ENCODE measurements around the gene UPK1B.

UPK1B gene

DNA sequence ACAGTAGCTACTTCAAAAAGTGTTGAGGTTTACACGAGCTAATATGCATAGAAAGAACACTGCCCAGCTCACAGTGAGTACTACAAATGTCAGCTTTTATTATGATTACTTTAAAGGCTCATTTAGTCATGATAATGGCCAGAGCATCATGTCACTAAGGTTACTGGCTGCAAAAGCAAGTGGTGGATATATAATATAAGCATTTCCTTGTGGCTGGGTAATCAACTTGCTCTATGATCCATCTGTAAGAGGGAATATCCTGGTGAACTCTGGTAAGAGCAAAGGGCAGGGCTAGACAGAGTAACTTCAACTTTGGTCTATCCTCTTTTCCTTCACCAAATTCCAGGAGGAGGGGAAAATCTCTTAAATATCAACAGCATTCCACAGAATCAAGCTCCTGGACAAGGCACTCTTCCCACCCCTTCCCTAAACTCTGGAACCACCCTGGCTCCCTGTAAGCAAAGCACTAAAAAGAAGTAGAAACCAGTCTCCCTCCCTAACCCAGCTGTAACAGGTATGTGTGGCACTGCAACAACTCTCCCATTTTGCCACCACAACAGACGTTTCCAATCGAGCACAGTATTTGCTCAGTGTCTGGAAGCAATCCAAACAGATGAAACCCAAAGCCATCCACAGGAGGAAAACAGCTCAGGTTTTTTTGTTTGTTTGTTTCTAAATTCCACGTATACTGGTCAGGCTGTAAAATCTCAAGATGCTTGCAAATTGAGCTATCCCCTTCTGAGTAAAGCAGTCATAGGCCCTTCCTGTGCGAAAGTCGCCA, 53.9 kb downstream of the UPK1B start:
- H3K27ac ChIP-seq (ENCODE audit: low read length): no peak overlapping the region
- no peaks in the 10 kb centered on the region for H3K9me3 ChIP-seq (ENCODE audit: control insufficient read depth in 1 of 2, low read length in 2 of 2)
- no peak overlapping the region for H3K4me3 ChIP-seq (ENCODE audit: low read depth in 1 of 2, low read length in 2 of 2)
- H3K27me3 ChIP-seq (ENCODE audit: low read depth, low read length): no peaks in the 10 kb centered on the region
- no peaks in the 10 kb centered on the region for H3K4me1 ChIP-seq (ENCODE audit: control insufficient read depth in 1 of 2, insufficient read depth in 2 of 2, low read length in 2 of 2)
- H3K36me3 ChIP-seq (ENCODE audit: control insufficient read depth in 1 of 2, insufficient read depth in 2 of 2, low read length in 2 of 2): peaks cover 63 to 64% of the 10 kb centered on the region in 2 donors

DNA sequence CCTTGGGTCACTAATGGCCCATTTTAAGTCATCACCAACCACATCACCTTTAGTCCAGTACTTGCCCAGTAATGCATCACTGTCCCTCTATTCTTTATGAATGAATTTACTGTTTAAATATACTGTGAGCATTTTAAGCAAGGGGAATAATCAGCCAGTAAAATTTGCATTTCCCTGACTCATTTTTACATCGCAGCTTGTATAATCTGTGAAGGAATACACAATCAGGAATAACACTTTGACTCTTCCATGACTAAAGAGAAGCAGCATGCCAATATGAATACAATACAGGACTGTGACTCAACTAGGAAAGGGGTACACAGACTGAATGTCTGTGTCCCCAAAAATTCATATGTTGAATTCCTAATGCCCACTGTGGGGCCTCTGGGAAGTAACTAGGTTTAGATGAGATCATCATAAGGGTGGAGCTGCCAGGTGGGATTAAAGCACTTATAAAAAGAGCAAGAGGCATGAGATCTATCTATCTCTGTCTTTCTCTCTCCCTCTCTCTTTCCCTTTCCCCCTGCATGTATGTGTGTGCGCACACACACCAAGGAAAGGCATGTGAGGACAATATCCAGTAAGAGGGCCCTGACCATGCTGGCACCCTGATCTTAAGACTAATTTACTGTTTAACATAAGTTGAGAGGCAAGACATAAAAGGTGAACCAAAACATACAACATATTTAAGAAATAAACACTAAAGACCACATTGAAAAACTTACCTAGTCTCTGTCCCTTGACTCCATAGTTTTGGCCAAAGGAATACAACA, 55.2 kb downstream of the UPK1B start:
- peaks cover 51 to 57% of the 10 kb centered on the region in 2 donors for H3K36me3 ChIP-seq (ENCODE audit: control insufficient read depth in 1 of 2, insufficient read depth in 2 of 2, low read length in 2 of 2)
- no peaks in the 10 kb centered on the region for H3K4me1 ChIP-seq (ENCODE audit: control insufficient read depth in 1 of 2, insufficient read depth in 2 of 2, low read length in 2 of 2)
- no peaks in the 10 kb centered on the region for H3K9me3 ChIP-seq (ENCODE audit: control insufficient read depth in 1 of 2, low read length in 2 of 2)
- H3K27ac ChIP-seq (ENCODE audit: low read length): no peak overlapping the region
- no peak overlapping the region for H3K4me3 ChIP-seq (ENCODE audit: low read depth in 1 of 2, low read length in 2 of 2)
- H3K27me3 ChIP-seq (ENCODE audit: low read depth, low read length): no peaks in the 10 kb centered on the region

DNA sequence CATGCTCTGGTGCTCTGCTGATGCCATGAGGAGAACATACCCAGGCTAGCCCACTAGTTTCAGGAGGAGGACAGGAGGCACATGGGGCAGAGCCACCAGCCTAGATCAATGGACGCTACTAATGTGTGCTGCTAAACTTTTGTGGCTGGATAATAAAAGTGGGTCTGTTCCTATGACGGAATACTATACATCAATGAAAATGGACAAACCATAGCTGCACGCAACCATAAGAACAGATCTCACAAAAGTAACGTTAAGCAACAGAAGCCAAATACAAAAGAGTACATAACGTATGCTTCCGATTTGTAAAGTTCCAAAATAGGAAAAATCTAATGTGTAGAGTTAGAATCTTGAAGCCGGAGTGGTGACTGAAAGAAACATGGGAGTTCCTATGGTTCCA, 55.8 kb downstream of the UPK1B start:
- no peaks in the 10 kb centered on the region for H3K9me3 ChIP-seq (ENCODE audit: control insufficient read depth in 1 of 2, low read length in 2 of 2)
- no peaks in the 10 kb centered on the region for H3K4me1 ChIP-seq (ENCODE audit: control insufficient read depth in 1 of 2, insufficient read depth in 2 of 2, low read length in 2 of 2)
- H3K27me3 ChIP-seq (ENCODE audit: low read depth, low read length): no peaks in the 10 kb centered on the region
- no peak overlapping the region for H3K27ac ChIP-seq (ENCODE audit: low read length)
- no peak overlapping the region for H3K4me3 ChIP-seq (ENCODE audit: low read depth in 1 of 2, low read length in 2 of 2)
- H3K36me3 ChIP-seq (ENCODE audit: control insufficient read depth in 1 of 2, insufficient read depth in 2 of 2, low read length in 2 of 2): peaks cover 46 to 51% of the 10 kb centered on the region in 2 donors

DNA sequence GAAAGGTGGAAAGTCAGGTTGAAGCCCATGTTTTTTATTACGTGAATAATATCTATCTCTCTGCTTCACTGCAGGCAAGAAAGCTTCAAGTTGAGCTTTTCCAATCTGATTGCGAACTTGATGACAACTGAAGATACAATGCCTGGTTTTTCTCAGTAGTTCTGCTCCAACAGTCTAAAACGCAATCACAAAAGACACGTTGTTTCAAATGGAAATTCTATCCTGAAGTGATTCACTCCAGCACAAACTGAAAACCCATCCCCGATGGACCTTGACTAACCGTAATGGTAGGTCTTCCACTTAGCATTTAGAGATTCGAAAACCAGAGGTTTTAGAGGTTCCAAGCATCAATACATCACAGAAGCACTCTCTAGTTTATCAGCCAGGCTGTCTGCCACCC, 56.7 kb downstream of the UPK1B start:
- no peak overlapping the region for H3K4me3 ChIP-seq (ENCODE audit: low read depth in 1 of 2, low read length in 2 of 2)
- H3K4me1 ChIP-seq (ENCODE audit: control insufficient read depth in 1 of 2, insufficient read depth in 2 of 2, low read length in 2 of 2): no peaks in the 10 kb centered on the region
- no peaks in the 10 kb centered on the region for H3K27me3 ChIP-seq (ENCODE audit: low read depth, low read length)
- peaks cover 50 to 55% of the 10 kb centered on the region in 2 donors for H3K36me3 ChIP-seq (ENCODE audit: control insufficient read depth in 1 of 2, insufficient read depth in 2 of 2, low read length in 2 of 2)
- H3K27ac ChIP-seq (ENCODE audit: low read length): no peak overlapping the region
- H3K9me3 ChIP-seq (ENCODE audit: control insufficient read depth in 1 of 2, low read length in 2 of 2): no peaks in the 10 kb centered on the region

DNA sequence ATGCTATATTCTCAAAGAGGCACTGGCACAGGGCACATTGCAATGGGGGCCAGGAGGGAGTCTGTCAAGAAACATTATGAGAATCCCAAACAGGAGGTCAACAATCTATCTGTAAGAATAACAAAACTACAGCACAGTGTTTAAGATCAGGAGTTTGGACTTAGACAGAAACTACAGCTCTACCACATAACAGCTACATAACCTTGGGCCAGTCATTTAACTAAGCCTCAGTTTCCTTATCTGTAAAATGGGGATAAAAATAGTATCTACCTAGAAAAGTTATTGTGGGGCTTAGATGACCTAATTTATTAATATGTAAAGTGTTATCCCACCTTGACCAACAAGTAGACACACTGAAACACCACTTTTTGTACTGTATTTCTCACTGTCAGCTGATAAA, 57.3 kb downstream of the UPK1B start:
- H3K27me3 ChIP-seq (ENCODE audit: low read depth, low read length): no peaks in the 10 kb centered on the region
- H3K9me3 ChIP-seq (ENCODE audit: control insufficient read depth in 1 of 2, low read length in 2 of 2): no peaks in the 10 kb centered on the region
- H3K27ac ChIP-seq (ENCODE audit: low read length): no peak overlapping the region
- H3K4me1 ChIP-seq (ENCODE audit: control insufficient read depth in 1 of 2, insufficient read depth in 2 of 2, low read length in 2 of 2): no peaks in the 10 kb centered on the region
- H3K36me3 ChIP-seq (ENCODE audit: control insufficient read depth in 1 of 2, insufficient read depth in 2 of 2, low read length in 2 of 2): peaks cover 54 to 61% of the 10 kb centered on the region in 2 donors
- H3K4me3 ChIP-seq (ENCODE audit: low read depth in 1 of 2, low read length in 2 of 2): no peak overlapping the region

DNA sequence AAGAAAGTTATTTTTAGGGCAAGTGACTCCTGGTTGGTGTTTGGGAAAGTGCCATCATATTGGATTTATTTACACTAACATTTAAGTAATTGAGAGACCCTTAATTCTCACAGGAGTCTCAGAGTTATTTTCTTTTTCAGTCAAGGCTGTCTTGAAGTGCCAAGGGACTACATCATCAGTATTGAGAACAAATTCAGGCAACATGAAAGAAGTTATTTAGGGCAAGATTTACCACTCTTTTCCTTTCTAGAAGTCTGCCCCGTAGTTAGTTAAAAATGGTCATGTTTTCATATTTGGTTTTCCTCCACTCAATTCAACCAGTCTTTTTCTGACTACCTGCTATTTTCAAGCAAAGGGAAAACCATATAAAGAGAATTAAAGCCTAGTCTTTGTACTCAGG, 61.2 kb downstream of the UPK1B start:
- Histone ChIP-seq H3K4me1 (ENCODE audit: control insufficient read depth in 1 of 2, insufficient read depth in 2 of 2, low read length in 2 of 2) (peaks cover 3% of the 10 kb centered on the region in 2 donors), H3K27ac (ENCODE audit: low read length) (no peak overlapping the region), H3K36me3 (ENCODE audit: control insufficient read depth in 1 of 2, insufficient read depth in 2 of 2, low read length in 2 of 2) (peaks cover 28 to 37% of the 10 kb centered on the region in 2 donors), H3K27me3 (ENCODE audit: low read depth, low read length) (no peaks in the 10 kb centered on the region), H3K4me3 (ENCODE audit: low read depth in 1 of 2, low read length in 2 of 2) (no peak overlapping the region), H3K9me3 (ENCODE audit: control insufficient read depth in 1 of 2, low read length in 2 of 2) (no peaks in the 10 kb centered on the region)

DNA sequence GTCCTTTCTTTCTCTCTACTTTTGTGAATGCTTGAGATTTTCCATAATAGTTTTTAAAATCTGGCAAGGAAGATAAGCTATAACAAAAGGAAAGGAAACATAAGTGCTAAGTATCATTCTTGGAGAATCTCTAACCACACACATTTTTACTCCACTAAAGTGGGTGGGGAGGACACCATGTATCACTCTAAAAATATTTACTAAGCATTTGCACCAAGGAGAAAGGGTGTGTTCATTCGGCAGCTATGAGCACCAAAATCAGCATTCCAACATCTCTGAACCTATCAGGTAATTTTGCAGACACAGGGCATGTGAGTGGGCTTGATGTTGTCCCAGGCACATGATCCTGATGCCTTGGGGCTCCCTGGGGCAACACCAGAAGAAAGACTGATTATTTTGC, 61.8 kb downstream of the UPK1B start:
- no peaks in the 10 kb centered on the region for H3K27me3 ChIP-seq (ENCODE audit: low read depth, low read length)
- no peak overlapping the region for H3K27ac ChIP-seq (ENCODE audit: low read length)
- peaks cover 3 to 8% of the 10 kb centered on the region in 2 donors for H3K4me1 ChIP-seq (ENCODE audit: control insufficient read depth in 1 of 2, insufficient read depth in 2 of 2, low read length in 2 of 2)
- H3K36me3 ChIP-seq (ENCODE audit: control insufficient read depth in 1 of 2, insufficient read depth in 2 of 2, low read length in 2 of 2): peaks cover 23 to 32% of the 10 kb centered on the region in 2 donors
- H3K9me3 ChIP-seq (ENCODE audit: control insufficient read depth in 1 of 2, low read length in 2 of 2): no peaks in the 10 kb centered on the region
- no peak overlapping the region for H3K4me3 ChIP-seq (ENCODE audit: low read depth in 1 of 2, low read length in 2 of 2)

DNA sequence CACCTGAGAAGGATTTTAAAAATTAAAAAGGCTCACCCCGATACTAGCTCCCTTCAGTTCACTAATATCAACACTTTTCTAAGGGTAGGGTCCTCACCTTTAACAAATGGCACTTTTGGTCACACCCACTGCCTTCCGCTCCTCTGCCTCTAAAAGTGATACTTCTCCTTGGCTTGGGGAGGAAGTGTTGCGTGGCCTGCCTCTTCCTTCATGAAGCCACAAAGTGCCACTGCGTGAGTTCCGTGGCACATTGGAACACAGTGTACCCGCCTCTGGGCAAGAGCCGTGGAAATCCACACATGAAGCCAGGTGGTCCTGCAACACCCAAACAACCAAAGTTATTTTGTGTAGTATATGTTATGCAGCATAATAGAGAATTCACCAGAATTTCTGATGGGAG, 63.4 kb downstream of the UPK1B start:
- no peaks in the 10 kb centered on the region for H3K27me3 ChIP-seq (ENCODE audit: low read depth, low read length)
- H3K27ac ChIP-seq (ENCODE audit: low read length): no peak overlapping the region
- H3K36me3 ChIP-seq (ENCODE audit: control insufficient read depth in 1 of 2, insufficient read depth in 2 of 2, low read length in 2 of 2): peaks cover 13 to 25% of the 10 kb centered on the region in 2 donors
- H3K4me3 ChIP-seq (ENCODE audit: low read depth in 1 of 2, low read length in 2 of 2): no peak overlapping the region
- no peaks in the 10 kb centered on the region for H3K9me3 ChIP-seq (ENCODE audit: control insufficient read depth in 1 of 2, low read length in 2 of 2)
- H3K4me1 ChIP-seq (ENCODE audit: control insufficient read depth in 1 of 2, insufficient read depth in 2 of 2, low read length in 2 of 2): peaks cover 3 to 8% of the 10 kb centered on the region in 2 donors

DNA sequence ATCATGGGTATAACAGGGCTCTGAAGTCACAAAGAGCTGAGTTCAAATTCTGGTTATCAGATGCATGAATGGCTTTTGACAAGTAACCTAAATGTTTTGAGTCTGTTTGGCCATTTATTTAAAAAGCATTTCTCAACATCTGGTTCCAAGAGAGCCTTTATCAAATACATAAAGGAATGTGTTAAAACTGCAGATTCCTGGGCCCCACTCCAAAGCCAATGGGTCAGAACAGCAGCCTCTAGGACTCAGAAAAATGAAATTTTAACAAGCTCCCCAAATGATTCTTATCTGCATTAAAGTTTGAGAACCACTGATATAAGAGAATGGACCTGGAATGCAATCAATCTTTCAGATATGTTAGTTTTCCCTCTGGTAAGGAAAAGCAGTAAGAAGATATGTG, 63.9 kb downstream of the UPK1B start:
- no peak overlapping the region for H3K27ac ChIP-seq (ENCODE audit: low read length)
- H3K4me1 ChIP-seq (ENCODE audit: control insufficient read depth in 1 of 2, insufficient read depth in 2 of 2, low read length in 2 of 2): peaks cover 3 to 8% of the 10 kb centered on the region in 2 donors
- H3K4me3 ChIP-seq (ENCODE audit: low read depth in 1 of 2, low read length in 2 of 2): no peak overlapping the region
- no peaks in the 10 kb centered on the region for H3K27me3 ChIP-seq (ENCODE audit: low read depth, low read length)
- H3K36me3 ChIP-seq (ENCODE audit: control insufficient read depth in 1 of 2, insufficient read depth in 2 of 2, low read length in 2 of 2): peaks cover 13 to 21% of the 10 kb centered on the region in 2 donors
- no peaks in the 10 kb centered on the region for H3K9me3 ChIP-seq (ENCODE audit: control insufficient read depth in 1 of 2, low read length in 2 of 2)

DNA sequence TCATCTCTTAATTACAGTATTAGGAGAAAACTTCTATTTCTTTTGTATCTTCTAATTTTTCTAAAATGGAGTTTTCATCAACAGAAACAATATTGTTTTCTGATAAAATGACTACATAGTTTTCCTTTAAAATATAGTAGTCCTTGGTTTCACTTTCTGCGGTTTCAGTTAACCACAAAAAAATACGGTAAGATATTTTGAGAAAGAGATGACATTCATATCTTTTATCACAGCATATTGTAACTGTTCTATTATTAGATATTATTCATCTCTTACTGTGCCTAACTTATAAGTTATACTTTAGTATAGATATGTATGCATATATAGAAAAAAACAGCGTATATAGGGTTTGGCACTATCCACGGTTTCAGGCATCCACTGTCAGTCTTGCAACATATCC, 65.0 kb downstream of the UPK1B start:
- Histone ChIP-seq H3K36me3 (ENCODE audit: control insufficient read depth in 1 of 2, insufficient read depth in 2 of 2, low read length in 2 of 2) (peaks cover 13 to 15% of the 10 kb centered on the region in 2 donors), H3K9me3 (ENCODE audit: control insufficient read depth in 1 of 2, low read length in 2 of 2) (no peaks in the 10 kb centered on the region), H3K4me1 (ENCODE audit: control insufficient read depth in 1 of 2, insufficient read depth in 2 of 2, low read length in 2 of 2) (peaks cover 3 to 8% of the 10 kb centered on the region in 2 donors), H3K4me3 (ENCODE audit: low read depth in 1 of 2, low read length in 2 of 2) (no peak overlapping the region), H3K27ac (ENCODE audit: low read length) (no peak overlapping the region), H3K27me3 (ENCODE audit: low read depth, low read length) (no peaks in the 10 kb centered on the region)

DNA sequence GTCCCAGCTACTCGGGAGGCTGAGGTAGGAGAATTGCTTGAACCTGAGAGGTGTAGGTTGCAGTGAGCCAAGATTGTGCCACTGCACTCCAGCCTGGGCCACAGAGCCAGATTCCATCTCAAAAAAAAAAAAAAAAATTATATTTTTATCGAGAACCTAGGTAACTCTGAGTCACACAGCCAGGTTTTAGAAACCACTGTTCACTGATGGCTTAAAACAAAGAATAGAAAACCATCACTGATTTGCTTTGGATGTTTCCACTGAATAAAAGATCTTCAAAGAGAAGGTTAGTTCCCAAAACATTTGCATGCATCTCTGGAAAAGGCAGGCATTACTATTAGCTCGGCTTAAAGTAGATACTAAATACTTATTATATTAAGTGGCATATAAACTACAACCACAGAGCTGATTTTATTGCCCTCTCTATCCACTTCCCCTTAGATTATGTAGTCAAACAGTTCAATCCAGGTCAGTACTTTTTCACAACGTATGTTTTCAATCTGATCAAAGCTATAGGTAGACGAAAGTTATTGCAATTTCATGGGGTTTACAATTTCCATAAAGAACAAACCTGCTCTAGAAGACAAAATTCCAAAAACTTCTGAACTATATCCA, 65.9 kb downstream of the UPK1B start:
- Histone ChIP-seq H3K4me3 (ENCODE audit: low read depth in 1 of 2, low read length in 2 of 2) (peak overlapping the region; percentile 87 to 88), H3K36me3 (ENCODE audit: control insufficient read depth in 1 of 2, insufficient read depth in 2 of 2, low read length in 2 of 2) (peaks cover 13 to 15% of the 10 kb centered on the region in 2 donors), H3K27me3 (ENCODE audit: low read depth, low read length) (no peaks in the 10 kb centered on the region), H3K9me3 (ENCODE audit: control insufficient read depth in 1 of 2, low read length in 2 of 2) (no peaks in the 10 kb centered on the region), H3K4me1 (ENCODE audit: control insufficient read depth in 1 of 2, insufficient read depth in 2 of 2, low read length in 2 of 2) (peaks cover 3 to 8% of the 10 kb centered on the region in 2 donors), H3K27ac (ENCODE audit: low read length) (peak overlapping the region; percentile 89)
